Peyer's patch (tissue), 4 donors: ENCODE results near the gene EN1. TPM values are rescaled to one million over a fixed set of nuclear protein-coding genes. Genes with fewer than 3 reads are reported as not detected.

ENCODE experiments used
- DNase-seq, 3 donors: peaks; one replicate each; pipeline ENCODE4 v3.0.0-alpha.2; 2017 to 2019
- H3K27ac ChIP-seq, 4 donors: fragments of 200-600 bp; sonication (generic); one replicate each; pipeline ENCODE4 v1.5.1; 2016 to 2019
- H3K27me3 ChIP-seq, 2 donors: fragments of 200-600 bp; sonication (generic); one replicate each; pipeline ENCODE4 v1.5.1; 2019
- H3K36me3 ChIP-seq, 3 donors: fragments of 200-600 bp; sonication (generic); one replicate each; pipeline ENCODE4 v1.5.1; 2016 to 2019
- H3K4me1 ChIP-seq, 4 donors: fragments of 200-600 bp; sonication (generic); one replicate each; pipeline ENCODE4 v1.5.1; 2016 to 2019
- H3K4me3 ChIP-seq, 4 donors: fragments of 200-600 bp; sonication (generic); 1 replicate in 3 of 4; 2 replicates in 1 of 4; pipeline ENCODE4 v1.5.1; 2016 to 2019; ENCODE audit warnings: mild to moderate bottlenecking in 1 of 4
- H3K9me3 ChIP-seq, 4 donors: fragments of 200-600 bp; sonication (generic); one replicate each; pipeline ENCODE4 v1.5.1; 2016 to 2019; ENCODE audit warnings: mild to moderate bottlenecking in 1 of 4
- POLR2A ChIP-seq, 2 donors: fragments of 450-650 bp; IDR thresholded peaks; one replicate each; pipeline ENCODE4 v1.5.1; 2017; ENCODE audit warnings: antibody characterized with exemption in 2 of 2, mild to moderate bottlenecking in 2 of 2, moderate library complexity in 2 of 2
- total RNA-seq, 4 donors: library from RNA; depleted of rRNA; stranded (reverse); fragments of >200 nt; gene quantifications; one replicate each; pipeline ENCODE4 v1.1.0, GENCODE V29; 2016
- TF ChIP-seq, protein P1 (sequence below), 6 experiments: fragments of 450-650 bp in 4 of 6; fragments of 200-600 bp in 2 of 6; sonication (generic) in 1 of 6; IDR thresholded peaks; one replicate each; pipeline ENCODE4 v1.5.1; 2017 to 2019; ENCODE audit warnings: antibody characterized with exemption in 6 of 6, mild to moderate bottlenecking in 3 of 6, moderate library complexity in 1 of 6

The EN1 gene
- total RNA-seq, 4 donors from 2014 or later, result not detected

GRCh38 chr2:118855451-118856279 is 8.2 kb upstream of the EN1 start:
- Histone ChIP-seq H3K9me3 (no peaks in the 10 kb centered on the region), H3K4me1 (peaks cover 0 to 19% (median 9%) of the 10 kb centered on the region in 4 donors), H3K4me3 (peak overlapping the region in 3 of 4 donors; percentile 24 to 34 (median 33)), H3K36me3 (no peaks in the 10 kb centered on the region), H3K27me3 (peaks cover 0 to 79% of the 10 kb centered on the region in 2 donors), H3K27ac (no peak overlapping the region)
- TF ChIP-seq POLR2A (IDR thresholded peaks at IDR 0.05), result no peak
- TF ChIP-seq, protein P1, sequence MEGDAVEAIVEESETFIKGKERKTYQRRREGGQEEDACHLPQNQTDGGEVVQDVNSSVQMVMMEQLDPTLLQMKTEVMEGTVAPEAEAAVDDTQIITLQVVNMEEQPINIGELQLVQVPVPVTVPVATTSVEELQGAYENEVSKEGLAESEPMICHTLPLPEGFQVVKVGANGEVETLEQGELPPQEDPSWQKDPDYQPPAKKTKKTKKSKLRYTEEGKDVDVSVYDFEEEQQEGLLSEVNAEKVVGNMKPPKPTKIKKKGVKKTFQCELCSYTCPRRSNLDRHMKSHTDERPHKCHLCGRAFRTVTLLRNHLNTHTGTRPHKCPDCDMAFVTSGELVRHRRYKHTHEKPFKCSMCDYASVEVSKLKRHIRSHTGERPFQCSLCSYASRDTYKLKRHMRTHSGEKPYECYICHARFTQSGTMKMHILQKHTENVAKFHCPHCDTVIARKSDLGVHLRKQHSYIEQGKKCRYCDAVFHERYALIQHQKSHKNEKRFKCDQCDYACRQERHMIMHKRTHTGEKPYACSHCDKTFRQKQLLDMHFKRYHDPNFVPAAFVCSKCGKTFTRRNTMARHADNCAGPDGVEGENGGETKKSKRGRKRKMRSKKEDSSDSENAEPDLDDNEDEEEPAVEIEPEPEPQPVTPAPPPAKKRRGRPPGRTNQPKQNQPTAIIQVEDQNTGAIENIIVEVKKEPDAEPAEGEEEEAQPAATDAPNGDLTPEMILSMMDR (IDR thresholded peaks at IDR 0.05), result peak; percentile 61 to 93 (median 88)
- DNase-seq, result peak; percentile 56 to 87 (median 86)

- Histone ChIP-seq H3K36me3 (no peaks in the 10 kb centered on the region), H3K9me3 (no peaks in the 10 kb centered on the region), H3K27ac (no peak overlapping the region), H3K4me3 (no peak overlapping the region), H3K27me3 (peaks cover 0 to 84% of the 10 kb centered on the region in 2 donors), H3K4me1 (peaks cover 0 to 19% (median 9%) of the 10 kb centered on the region in 4 donors)
- DNase-seq, result no peak
- no peak for TF ChIP-seq POLR2A (IDR thresholded peaks at IDR 0.05)
- TF ChIP-seq, protein P1 (IDR thresholded peaks at IDR 0.05), result no peak
These were observed 7.3 kb upstream of the EN1 start for GRCh38 chr2:118854507-118855345.

GRCh38 chr2:118853651-118854291 is 6.3 kb upstream of the EN1 start:
- Histone ChIP-seq H3K36me3 (no peaks in the 10 kb centered on the region), H3K27ac (no peak overlapping the region), H3K9me3 (no peaks in the 10 kb centered on the region), H3K27me3 (peaks cover 0 to 87% of the 10 kb centered on the region in 2 donors), H3K4me3 (no peak overlapping the region), H3K4me1 (peaks cover 0 to 21% (median 9%) of the 10 kb centered on the region in 4 donors)
- no peak for TF ChIP-seq POLR2A (IDR thresholded peaks at IDR 0.05)
- TF ChIP-seq, protein P1 (IDR thresholded peaks at IDR 0.05), result no peak
- DNase-seq, result no peak

GRCh38 chr2:118853129-118853640 is 5.7 kb upstream of the EN1 start:
- no peak for DNase-seq
- Histone ChIP-seq H3K9me3 (no peaks in the 10 kb centered on the region), H3K36me3 (no peaks in the 10 kb centered on the region), H3K27me3 (peaks cover 0 to 87% of the 10 kb centered on the region in 2 donors), H3K4me1 (peaks cover 0 to 26% (median 9%) of the 10 kb centered on the region in 4 donors), H3K4me3 (no peak overlapping the region), H3K27ac (no peak overlapping the region)
- TF ChIP-seq POLR2A (IDR thresholded peaks at IDR 0.05), result no peak
- TF ChIP-seq, protein P1 (IDR thresholded peaks at IDR 0.05), result no peak

DNA sequence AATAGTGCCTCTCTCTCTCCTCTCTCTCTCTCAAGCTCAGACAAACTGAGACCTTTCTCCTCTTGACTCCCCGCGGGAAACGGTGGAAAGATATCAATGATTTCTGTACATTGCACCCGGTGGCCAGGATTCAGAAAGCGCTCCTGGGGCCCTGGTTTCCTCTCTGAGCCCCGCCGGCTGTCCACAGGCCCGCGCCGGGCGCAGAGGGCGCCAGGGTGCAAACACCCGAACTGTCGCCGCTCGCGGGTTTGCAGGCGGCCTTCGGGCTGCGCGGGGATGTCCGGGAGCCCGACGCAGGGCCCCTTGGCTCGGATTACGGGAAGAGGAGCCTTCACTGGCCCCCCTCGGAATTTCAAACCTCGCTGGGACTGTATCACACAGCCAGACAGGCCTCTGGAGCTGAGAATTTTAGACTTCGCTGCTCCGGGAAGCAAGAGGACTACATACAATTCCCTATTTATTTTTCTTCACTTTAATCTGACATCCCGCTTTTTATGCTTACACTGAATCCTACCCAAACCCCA is 5.2 kb upstream of the EN1 start:
- DNase-seq, result no peak
- TF ChIP-seq, protein P1 (IDR thresholded peaks at IDR 0.05), result no peak
- TF ChIP-seq POLR2A (IDR thresholded peaks at IDR 0.05), result no peak
- no peak overlapping the region for H3K27ac ChIP-seq
- no peak overlapping the region for H3K4me3 ChIP-seq
- no peaks in the 10 kb centered on the region for H3K36me3 ChIP-seq
- peaks cover 0 to 30% (median 9%) of the 10 kb centered on the region in 4 donors for H3K4me1 ChIP-seq
- H3K27me3 ChIP-seq, result peaks cover 0 to 87% of the 10 kb centered on the region in 2 donors
- H3K9me3 ChIP-seq, result no peaks in the 10 kb centered on the region
